Mononuclear cell (primary cell): ENCODE results near the gene AGBL1. TPM values are rescaled to one million over a fixed set of nuclear protein-coding genes. Genes with fewer than 3 reads are reported as not detected.

Experiments used
- H3K27me3 ChIP-seq: 2 replicates; pipeline ENCODE4 v1.6.0; 2011; ENCODE audit warnings: low read length, control low read depth; ENCODE audit not compliant: insufficient read depth
- H3K4me1 ChIP-seq: 2 replicates; pipeline ENCODE4 v1.5.1; 2011; ENCODE audit warnings: mild to moderate bottlenecking, low read length, control low read depth; ENCODE audit not compliant: insufficient read depth
- H3K4me3 ChIP-seq: 2 replicates; pipeline ENCODE4 v1.5.1; 2011; ENCODE audit warnings: mild to moderate bottlenecking, low read length, moderate library complexity
- H3K9me3 ChIP-seq: 2 replicates; pipeline ENCODE4 v1.5.1; 2011; ENCODE audit warnings: low read depth, mild to moderate bottlenecking, control low read depth, low read length
- total RNA-seq: library from RNA; depleted of rRNA; stranded (reverse); fragments of >200 nt; gene quantifications from one replicate; pipeline ENCODE4 v1.2.3, GENCODE V29; 2012

Gene AGBL1
- total RNA-seq, 1 donor = under 0.01 TPM

- Histone ChIP-seq H3K27me3 (no peaks in the 10 kb centered on the region), H3K4me3 (no peak overlapping the region), H3K9me3 (no peaks in the 10 kb centered on the region), H3K4me1 (no peaks in the 10 kb centered on the region)
These were observed 46.1 kb downstream of the AGBL1 start for GRCh38 chr15:86125775-86126174.

- Histone ChIP-seq H3K27me3 (no peaks in the 10 kb centered on the region), H3K4me1 (no peaks in the 10 kb centered on the region), H3K4me3 (no peak overlapping the region), H3K9me3 (no peaks in the 10 kb centered on the region)
These were observed 47.9 kb downstream of the AGBL1 start for GRCh38 chr15:86127547-86127946.

GRCh38 chr15:86135041-86135440 lies 55.4 kb downstream of the AGBL1 start:
- no peaks in the 10 kb centered on the region for H3K9me3 ChIP-seq
- no peaks in the 10 kb centered on the region for H3K27me3 ChIP-seq
- H3K4me1 ChIP-seq = no peaks in the 10 kb centered on the region
- H3K4me3 ChIP-seq = no peak overlapping the region

GRCh38 chr15:86136861-86137260 lies 57.2 kb downstream of the AGBL1 start:
- Histone ChIP-seq H3K9me3 (no peaks in the 10 kb centered on the region), H3K4me1 (no peaks in the 10 kb centered on the region), H3K4me3 (no peak overlapping the region)

GRCh38 chr15:86138798-86139197 lies 59.1 kb downstream of the AGBL1 start:
- Histone ChIP-seq H3K4me3 (no peak overlapping the region), H3K27me3 (no peaks in the 10 kb centered on the region)

More at GRCh38 chr15:86136861-86137260, 57.2 kb downstream of the AGBL1 start:
- H3K27me3 ChIP-seq = no peaks in the 10 kb centered on the region

GRCh38 chr15:86139828-86140227 lies 60.2 kb downstream of the AGBL1 start:
- Histone ChIP-seq H3K27me3 (no peaks in the 10 kb centered on the region), H3K4me3 (no peak overlapping the region), H3K9me3 (no peaks in the 10 kb centered on the region), H3K4me1 (no peaks in the 10 kb centered on the region)

More at GRCh38 chr15:86138798-86139197, 59.1 kb downstream of the AGBL1 start:
- Histone ChIP-seq H3K9me3 (no peaks in the 10 kb centered on the region), H3K4me1 (no peaks in the 10 kb centered on the region)

GRCh38 chr15:86154705-86155104 lies 75.0 kb downstream of the AGBL1 start:
- no peaks in the 10 kb centered on the region for H3K9me3 ChIP-seq
- H3K4me1 ChIP-seq = no peaks in the 10 kb centered on the region
- H3K4me3 ChIP-seq = no peak overlapping the region
- H3K27me3 ChIP-seq = no peaks in the 10 kb centered on the region

GRCh38 chr15:86155551-86155950 lies 75.9 kb downstream of the AGBL1 start:
- H3K4me3 ChIP-seq = no peak overlapping the region
- no peaks in the 10 kb centered on the region for H3K4me1 ChIP-seq
- no peaks in the 10 kb centered on the region for H3K9me3 ChIP-seq
- H3K27me3 ChIP-seq = no peaks in the 10 kb centered on the region

- no peaks in the 10 kb centered on the region for H3K27me3 ChIP-seq
- H3K4me1 ChIP-seq = no peaks in the 10 kb centered on the region
- H3K4me3 ChIP-seq = no peak overlapping the region
- no peaks in the 10 kb centered on the region for H3K9me3 ChIP-seq
These were observed 78.1 kb downstream of the AGBL1 start for GRCh38 chr15:86157606-86158293.

GRCh38 chr15:86159468-86159867 lies 79.8 kb downstream of the AGBL1 start:
- Histone ChIP-seq H3K9me3 (no peaks in the 10 kb centered on the region), H3K4me3 (no peak overlapping the region), H3K27me3 (no peaks in the 10 kb centered on the region), H3K4me1 (no peaks in the 10 kb centered on the region)

GRCh38 chr15:86161250-86161649 lies 81.6 kb downstream of the AGBL1 start:
- Histone ChIP-seq H3K4me3 (no peak overlapping the region), H3K4me1 (no peaks in the 10 kb centered on the region), H3K9me3 (no peaks in the 10 kb centered on the region), H3K27me3 (no peaks in the 10 kb centered on the region)

GRCh38 chr15:86162172-86162591 lies 82.5 kb downstream of the AGBL1 start:
- H3K4me3 ChIP-seq = no peak overlapping the region
- no peaks in the 10 kb centered on the region for H3K9me3 ChIP-seq
- H3K4me1 ChIP-seq = no peaks in the 10 kb centered on the region
- H3K27me3 ChIP-seq = no peaks in the 10 kb centered on the region

GRCh38 chr15:86162641-86163040 lies 83.0 kb downstream of the AGBL1 start:
- H3K27me3 ChIP-seq = no peaks in the 10 kb centered on the region
- H3K4me1 ChIP-seq = no peaks in the 10 kb centered on the region
- no peak overlapping the region for H3K4me3 ChIP-seq
- no peaks in the 10 kb centered on the region for H3K9me3 ChIP-seq

- no peaks in the 10 kb centered on the region for H3K9me3 ChIP-seq
- no peaks in the 10 kb centered on the region for H3K27me3 ChIP-seq
- no peaks in the 10 kb centered on the region for H3K4me1 ChIP-seq
- H3K4me3 ChIP-seq = no peak overlapping the region
These were observed 84.1 kb downstream of the AGBL1 start for GRCh38 chr15:86163816-86164215.

- Histone ChIP-seq H3K4me3 (no peak overlapping the region), H3K4me1 (no peaks in the 10 kb centered on the region), H3K9me3 (no peaks in the 10 kb centered on the region), H3K27me3 (no peaks in the 10 kb centered on the region)
These were observed 84.7 kb downstream of the AGBL1 start for GRCh38 chr15:86164232-86164898.
